ENCODE data around the gene FUT3.
A peak's percentile ranks its signal among the peaks of the same experiment; 100 is the strongest.

The FUT3 gene

DNA sequence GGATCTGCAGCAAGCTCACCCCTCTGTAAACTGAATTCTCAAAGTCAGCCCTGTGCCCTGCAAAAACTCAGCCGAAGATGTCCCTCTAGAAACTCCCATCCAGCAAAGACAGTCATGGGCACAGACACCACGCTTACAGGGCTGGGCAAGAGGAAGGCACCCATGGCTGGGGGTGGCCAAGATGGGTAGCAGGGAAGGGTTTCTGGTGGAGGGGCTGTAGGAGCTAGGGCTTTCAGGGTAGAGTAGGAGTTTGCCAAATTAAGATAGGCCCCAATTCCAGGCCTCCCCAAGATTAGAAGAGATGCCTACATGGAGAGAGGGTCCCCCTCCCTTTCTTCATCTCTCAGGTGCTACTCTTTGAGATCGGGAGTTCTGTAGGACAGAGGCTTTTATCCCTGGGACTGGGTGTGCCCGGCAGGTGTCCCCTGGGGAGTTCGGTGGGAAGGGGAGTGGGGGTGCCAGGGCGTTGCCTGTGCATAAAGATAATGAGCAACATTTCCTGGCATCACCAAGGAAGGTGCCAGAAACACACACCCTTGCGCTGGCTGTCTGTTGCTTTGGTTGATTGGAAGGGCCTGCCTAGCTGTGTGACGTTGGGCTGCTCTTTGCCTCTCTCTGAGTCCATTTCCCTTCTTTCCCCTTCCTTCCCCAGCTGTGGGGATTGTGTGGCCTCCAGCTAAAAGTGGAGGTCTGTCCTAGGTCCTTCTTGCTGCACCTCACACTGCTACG, 37.0 kb downstream of the FUT3 start:
- Histone ChIP-seq H3K4me3 (ENCODE audit: low read depth in 1 of 2, low read length in 2 of 2) (no peak overlapping the region), H3K27ac (ENCODE audit: low read depth, low read length) (no peak overlapping the region), H3K9me3 (ENCODE audit: low read length) (no peaks in the 10 kb centered on the region), H3K9ac (ENCODE audit: low read length) (no peak overlapping the region), H3K27me3 (ENCODE audit: control insufficient read depth in 1 of 2, insufficient read depth in 2 of 2, low read length in 2 of 2) (no peaks in the 10 kb centered on the region), H3K4me1 (ENCODE audit: insufficient read depth, low read length) (no peaks in the 10 kb centered on the region), H3K36me3 (ENCODE audit: insufficient read depth, low read length) (no peaks in the 10 kb centered on the region)

DNA sequence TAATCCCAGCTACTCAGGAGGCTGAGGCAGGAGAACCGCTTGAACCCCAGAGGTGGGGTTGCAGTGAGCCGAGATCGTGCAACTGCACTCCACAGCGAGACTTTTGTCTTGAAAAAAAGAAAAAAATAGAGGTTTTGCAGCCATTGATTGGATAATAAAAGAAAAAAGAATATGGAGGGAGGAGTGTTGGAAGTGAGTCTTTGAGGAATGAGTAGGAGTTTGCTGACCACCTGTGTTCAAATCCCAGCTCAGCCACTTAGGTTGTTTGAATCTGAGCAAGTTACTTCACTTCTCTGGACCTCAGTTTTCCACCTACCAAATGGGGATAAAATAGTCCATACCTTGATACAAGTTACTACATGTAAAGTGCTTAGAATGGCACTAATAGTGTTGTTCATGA, 40.1 kb downstream of the FUT3 start:
- no peaks in the 10 kb centered on the region for H3K36me3 ChIP-seq (ENCODE audit: insufficient read depth, low read length)

DNA sequence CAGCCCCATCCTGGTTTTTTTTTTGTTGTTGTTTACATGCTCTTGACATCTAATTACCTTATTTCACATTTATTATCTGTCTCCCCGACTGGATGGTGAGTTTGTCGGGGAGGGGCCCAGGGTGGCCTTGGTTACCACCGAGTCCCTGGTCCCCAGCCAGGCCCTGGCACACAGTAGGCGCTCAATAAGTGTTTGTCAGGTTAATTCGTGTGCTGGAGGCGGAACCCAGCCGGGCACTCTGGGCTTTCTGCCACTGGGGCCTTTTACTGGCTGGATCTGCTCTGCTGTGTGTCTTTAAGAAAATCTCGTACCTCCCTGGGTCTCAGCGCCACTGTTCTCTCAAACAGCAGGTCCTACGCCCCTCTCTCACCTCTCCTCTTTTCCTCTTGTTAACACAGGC, 41.8 kb downstream of the FUT3 start:
- no peaks in the 10 kb centered on the region for H3K36me3 ChIP-seq (ENCODE audit: insufficient read depth, low read length)
- no peaks in the 10 kb centered on the region for H3K9me3 ChIP-seq (ENCODE audit: low read length)
- H3K4me1 ChIP-seq (ENCODE audit: insufficient read depth, low read length): no peaks in the 10 kb centered on the region
- no peak overlapping the region for H3K4me3 ChIP-seq (ENCODE audit: low read depth in 1 of 2, low read length in 2 of 2)
- H3K27ac ChIP-seq (ENCODE audit: low read depth, low read length): no peak overlapping the region
- peaks cover 0 to under 1% of the 10 kb centered on the region in 2 donors for H3K27me3 ChIP-seq (ENCODE audit: control insufficient read depth in 1 of 2, insufficient read depth in 2 of 2, low read length in 2 of 2)
- no peak overlapping the region for H3K9ac ChIP-seq (ENCODE audit: low read length)

More for the DNA sequence above, 40.1 kb downstream of the FUT3 start:
- Histone ChIP-seq H3K27ac (ENCODE audit: low read depth, low read length) (no peak overlapping the region), H3K27me3 (ENCODE audit: control insufficient read depth in 1 of 2, insufficient read depth in 2 of 2, low read length in 2 of 2) (no peaks in the 10 kb centered on the region), H3K9ac (ENCODE audit: low read length) (no peak overlapping the region), H3K9me3 (ENCODE audit: low read length) (no peaks in the 10 kb centered on the region), H3K4me1 (ENCODE audit: insufficient read depth, low read length) (no peaks in the 10 kb centered on the region), H3K4me3 (ENCODE audit: low read depth in 1 of 2, low read length in 2 of 2) (no peak overlapping the region)

DNA sequence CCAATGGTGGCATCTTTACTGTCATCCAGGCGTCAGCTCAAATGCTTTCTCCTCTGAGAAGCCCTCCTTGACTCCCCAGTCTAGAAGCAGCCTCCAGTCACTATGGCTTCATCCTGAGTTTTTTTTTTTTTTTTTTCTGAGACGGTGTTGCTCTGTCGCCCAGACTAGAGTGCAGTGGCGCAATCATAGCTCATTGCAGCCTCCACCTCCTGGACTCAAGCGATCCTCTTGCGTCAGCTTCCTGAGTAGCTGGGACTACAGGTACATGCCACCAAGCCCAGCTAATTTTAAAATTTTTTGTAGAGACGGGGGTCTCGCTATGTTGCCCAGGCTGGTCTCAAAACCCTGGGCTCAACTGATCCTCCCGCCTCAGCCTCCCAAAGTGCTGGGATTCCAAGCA, 42.2 kb downstream of the FUT3 start:
- Histone ChIP-seq H3K36me3 (ENCODE audit: insufficient read depth, low read length) (no peaks in the 10 kb centered on the region), H3K4me3 (ENCODE audit: low read depth in 1 of 2, low read length in 2 of 2) (no peak overlapping the region), H3K4me1 (ENCODE audit: insufficient read depth, low read length) (no peaks in the 10 kb centered on the region), H3K27me3 (ENCODE audit: control insufficient read depth in 1 of 2, insufficient read depth in 2 of 2, low read length in 2 of 2) (peaks cover 0 to 5% of the 10 kb centered on the region in 2 donors), H3K27ac (ENCODE audit: low read depth, low read length) (no peak overlapping the region), H3K9me3 (ENCODE audit: low read length) (no peaks in the 10 kb centered on the region), H3K9ac (ENCODE audit: low read length) (no peak overlapping the region)

DNA sequence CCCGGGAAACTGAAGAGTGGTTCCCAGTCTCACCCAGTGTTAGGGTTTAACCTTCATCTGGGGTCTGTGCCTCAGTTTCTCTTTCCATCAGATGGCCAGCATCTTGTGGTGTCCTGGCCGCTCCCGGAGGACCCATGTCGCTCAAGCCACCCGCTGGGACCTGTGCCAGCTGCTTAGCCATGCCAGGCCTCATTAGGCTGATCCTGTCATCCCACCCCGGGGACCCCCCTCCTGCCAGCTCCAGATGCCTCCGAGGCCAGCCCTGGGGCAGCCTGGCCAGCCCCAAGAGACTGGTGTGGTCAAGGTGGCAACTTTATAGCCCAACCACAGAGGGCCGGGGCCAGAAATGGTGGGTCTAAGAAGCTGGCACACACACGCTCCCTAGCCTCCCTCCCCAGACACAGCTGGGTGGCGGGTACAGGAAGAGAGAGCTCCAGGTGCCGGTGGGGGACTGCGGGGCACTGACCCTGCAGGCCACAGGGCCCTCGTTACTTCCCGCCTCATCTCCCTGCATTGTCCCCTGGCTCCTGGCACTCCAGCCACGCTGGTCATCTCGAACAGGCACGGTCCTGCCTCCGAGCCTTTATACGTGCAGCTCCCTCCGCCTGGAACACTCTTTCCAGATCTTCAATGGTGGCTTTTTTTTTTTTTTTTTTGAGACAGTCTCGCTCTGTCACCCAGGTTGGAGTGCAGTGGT, 43.0 kb downstream of the FUT3 start:
- Histone ChIP-seq H3K4me1 (ENCODE audit: insufficient read depth, low read length) (peaks cover 5% of the 10 kb centered on the region), H3K4me3 (ENCODE audit: low read depth in 1 of 2, low read length in 2 of 2) (no peak overlapping the region)

DNA sequence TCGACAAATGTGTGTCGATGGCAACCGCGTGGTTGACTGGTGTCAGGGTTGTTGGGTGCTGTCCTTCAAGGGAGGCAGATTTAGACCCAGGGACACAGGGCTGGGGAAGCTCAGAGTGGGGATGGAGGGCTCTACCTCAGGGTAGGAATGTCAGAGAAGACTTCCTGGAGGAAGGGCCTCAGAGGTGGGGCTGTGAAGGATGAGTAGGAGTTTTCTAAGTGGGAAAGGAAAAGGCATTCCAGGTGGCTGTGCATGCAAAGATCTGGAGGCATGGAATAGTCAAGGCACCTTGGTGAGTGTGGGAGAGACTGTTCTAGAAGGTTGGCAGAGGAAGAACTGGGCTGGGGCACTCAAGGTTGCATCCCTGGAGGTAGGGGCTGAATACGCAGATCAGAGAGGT, 44.3 kb downstream of the FUT3 start:
- no peak overlapping the region for H3K4me3 ChIP-seq (ENCODE audit: low read depth in 1 of 2, low read length in 2 of 2)
- H3K27me3 ChIP-seq (ENCODE audit: control insufficient read depth in 1 of 2, insufficient read depth in 2 of 2, low read length in 2 of 2): peaks cover 2 to 7% of the 10 kb centered on the region in 2 donors
- H3K4me1 ChIP-seq (ENCODE audit: insufficient read depth, low read length): peaks cover 5% of the 10 kb centered on the region
- H3K9ac ChIP-seq (ENCODE audit: low read length): no peak overlapping the region
- H3K36me3 ChIP-seq (ENCODE audit: insufficient read depth, low read length): no peaks in the 10 kb centered on the region
- no peak overlapping the region for H3K27ac ChIP-seq (ENCODE audit: low read depth, low read length)
- no peaks in the 10 kb centered on the region for H3K9me3 ChIP-seq (ENCODE audit: low read length)

More for the DNA sequence above, 43.0 kb downstream of the FUT3 start:
- peaks cover 0 to 7% of the 10 kb centered on the region in 2 donors for H3K27me3 ChIP-seq (ENCODE audit: control insufficient read depth in 1 of 2, insufficient read depth in 2 of 2, low read length in 2 of 2)
- no peaks in the 10 kb centered on the region for H3K36me3 ChIP-seq (ENCODE audit: insufficient read depth, low read length)
- no peak overlapping the region for H3K27ac ChIP-seq (ENCODE audit: low read depth, low read length)
- no peaks in the 10 kb centered on the region for H3K9me3 ChIP-seq (ENCODE audit: low read length)
- no peak overlapping the region for H3K9ac ChIP-seq (ENCODE audit: low read length)

DNA sequence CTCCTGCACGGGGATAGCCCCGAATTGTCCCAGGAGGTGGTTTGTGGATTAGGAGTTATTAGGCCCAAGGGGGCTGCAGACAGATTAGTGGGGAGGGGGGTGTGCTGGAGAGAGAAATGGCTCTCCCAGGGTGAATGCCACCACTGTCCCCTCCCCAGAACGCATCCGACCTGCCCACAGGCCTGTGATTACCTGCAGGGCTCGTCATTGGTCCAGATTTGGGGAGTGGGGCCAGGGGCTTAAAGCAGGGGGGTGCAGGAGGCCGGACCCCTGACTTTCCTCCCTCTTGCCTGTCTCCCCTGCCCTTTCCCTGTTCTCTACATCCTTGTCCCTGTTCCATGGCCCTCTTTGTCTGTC, 45.1 kb downstream of the FUT3 start:
- peak overlapping the region; percentile 40 for H3K27ac ChIP-seq (ENCODE audit: low read depth, low read length)

DNA sequence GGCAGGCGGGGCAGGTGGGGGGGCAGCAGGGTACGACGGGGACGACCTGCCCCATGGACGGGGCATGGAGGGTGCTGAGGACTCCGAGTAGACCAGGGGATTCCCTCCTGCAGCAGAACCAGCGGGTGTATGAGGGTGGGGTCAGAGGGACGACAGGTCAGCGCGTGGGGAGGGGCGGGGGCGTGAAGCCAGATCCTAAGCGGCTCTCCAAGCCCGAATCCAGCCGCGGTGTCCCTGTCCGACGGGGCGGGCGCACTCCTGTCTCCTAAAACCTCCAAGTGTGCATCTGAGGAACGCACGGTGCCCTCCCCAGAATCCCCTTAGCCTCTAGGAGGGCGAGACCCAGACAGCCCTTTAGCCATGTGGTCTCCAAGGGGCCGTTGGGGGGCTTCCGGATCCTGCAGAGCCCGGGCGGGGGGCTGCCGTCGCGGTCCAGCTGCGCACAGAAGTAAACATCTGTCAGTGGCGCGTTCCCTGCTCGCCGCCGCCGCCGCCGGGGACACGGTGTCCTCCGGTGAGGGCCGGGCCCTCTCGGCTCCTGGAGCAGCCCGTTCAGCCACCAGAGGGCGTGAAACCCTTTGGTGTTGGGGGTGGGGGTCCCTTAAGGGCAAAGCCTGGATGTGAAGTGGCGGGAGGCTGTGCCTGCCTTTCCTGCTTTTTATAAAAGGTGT, 45.7 kb downstream of the FUT3 start:
- Histone ChIP-seq H3K36me3 (ENCODE audit: insufficient read depth, low read length) (no peaks in the 10 kb centered on the region), H3K4me3 (ENCODE audit: low read depth in 1 of 2, low read length in 2 of 2) (peak overlapping the region; percentile 36 to 55), H3K9me3 (ENCODE audit: low read length) (no peaks in the 10 kb centered on the region), H3K27me3 (ENCODE audit: control insufficient read depth in 1 of 2, insufficient read depth in 2 of 2, low read length in 2 of 2) (peaks cover 5 to 15% of the 10 kb centered on the region in 2 donors), H3K27ac (ENCODE audit: low read depth, low read length) (peak overlapping the region; percentile 40), H3K4me1 (ENCODE audit: insufficient read depth, low read length) (peaks cover 5% of the 10 kb centered on the region), H3K9ac (ENCODE audit: low read length) (no peak overlapping the region)

More for the DNA sequence above, 45.1 kb downstream of the FUT3 start:
- H3K4me3 ChIP-seq (ENCODE audit: low read depth in 1 of 2, low read length in 2 of 2): peak overlapping the region in 1 of 2 donors; percentile 55
- H3K9me3 ChIP-seq (ENCODE audit: low read length): no peaks in the 10 kb centered on the region
- no peak overlapping the region for H3K9ac ChIP-seq (ENCODE audit: low read length)
- H3K36me3 ChIP-seq (ENCODE audit: insufficient read depth, low read length): no peaks in the 10 kb centered on the region
- peaks cover 5 to 14% of the 10 kb centered on the region in 2 donors for H3K27me3 ChIP-seq (ENCODE audit: control insufficient read depth in 1 of 2, insufficient read depth in 2 of 2, low read length in 2 of 2)
- peaks cover 5% of the 10 kb centered on the region for H3K4me1 ChIP-seq (ENCODE audit: insufficient read depth, low read length)

DNA sequence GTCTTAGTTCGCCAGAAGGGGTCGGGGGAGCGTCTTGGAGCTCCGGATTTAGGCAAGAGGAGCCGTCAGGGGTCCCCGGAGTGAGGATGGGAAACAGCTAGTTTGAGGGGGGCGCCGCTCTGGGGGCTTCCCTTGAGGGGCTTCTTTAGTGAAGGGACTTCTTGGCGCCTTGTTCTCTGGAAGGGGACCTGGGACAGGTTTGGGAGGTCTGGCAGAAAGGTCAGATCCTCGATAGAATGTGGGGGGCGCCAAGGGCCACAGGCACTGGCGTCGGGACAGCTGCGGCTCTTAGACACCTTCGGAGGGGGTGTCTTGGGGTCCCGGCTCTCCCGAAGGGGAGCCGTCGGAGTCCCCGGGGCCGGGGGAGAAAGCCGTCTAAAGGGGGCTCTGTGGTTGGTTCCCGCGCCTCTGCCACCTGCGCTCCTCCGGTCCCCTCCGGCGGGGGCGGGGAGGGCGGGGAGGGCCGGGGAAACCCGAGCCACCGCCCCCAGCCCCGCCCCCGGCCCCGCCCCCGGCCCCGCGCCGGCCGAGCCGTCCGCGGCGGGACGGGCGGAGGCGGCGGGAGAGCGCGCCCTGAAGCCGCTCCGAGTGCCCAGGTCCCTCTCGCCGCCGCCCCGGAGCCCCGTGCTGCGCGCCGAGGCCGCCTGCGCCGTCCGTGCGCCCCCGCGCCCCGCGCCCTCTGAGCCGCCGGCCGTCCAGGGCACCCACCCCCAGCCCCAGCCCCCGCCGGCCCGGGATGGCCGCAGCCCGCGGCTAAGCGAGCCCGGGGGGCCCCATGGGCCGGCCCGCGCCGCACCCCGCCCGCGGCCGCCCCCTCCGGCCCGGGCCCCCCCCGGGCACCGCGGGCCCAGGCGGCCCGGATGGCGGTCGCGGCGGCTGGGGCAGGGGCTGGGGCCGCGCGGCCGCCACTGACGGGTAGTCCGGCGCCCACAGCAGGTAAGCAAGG, 46.5 kb downstream of the FUT3 start, which contains the start of gene NRTN:
Gene NRTN, plus strand, starts transcription at position 552 of the 946 bp plus-strand sequence. CDS start 19,099 bp downstream, outside the sequence.
- H3K4me3 ChIP-seq (ENCODE audit: low read depth in 1 of 2, low read length in 2 of 2): peak within 1 kb of the TSS; percentile 43 to 55

DNA sequence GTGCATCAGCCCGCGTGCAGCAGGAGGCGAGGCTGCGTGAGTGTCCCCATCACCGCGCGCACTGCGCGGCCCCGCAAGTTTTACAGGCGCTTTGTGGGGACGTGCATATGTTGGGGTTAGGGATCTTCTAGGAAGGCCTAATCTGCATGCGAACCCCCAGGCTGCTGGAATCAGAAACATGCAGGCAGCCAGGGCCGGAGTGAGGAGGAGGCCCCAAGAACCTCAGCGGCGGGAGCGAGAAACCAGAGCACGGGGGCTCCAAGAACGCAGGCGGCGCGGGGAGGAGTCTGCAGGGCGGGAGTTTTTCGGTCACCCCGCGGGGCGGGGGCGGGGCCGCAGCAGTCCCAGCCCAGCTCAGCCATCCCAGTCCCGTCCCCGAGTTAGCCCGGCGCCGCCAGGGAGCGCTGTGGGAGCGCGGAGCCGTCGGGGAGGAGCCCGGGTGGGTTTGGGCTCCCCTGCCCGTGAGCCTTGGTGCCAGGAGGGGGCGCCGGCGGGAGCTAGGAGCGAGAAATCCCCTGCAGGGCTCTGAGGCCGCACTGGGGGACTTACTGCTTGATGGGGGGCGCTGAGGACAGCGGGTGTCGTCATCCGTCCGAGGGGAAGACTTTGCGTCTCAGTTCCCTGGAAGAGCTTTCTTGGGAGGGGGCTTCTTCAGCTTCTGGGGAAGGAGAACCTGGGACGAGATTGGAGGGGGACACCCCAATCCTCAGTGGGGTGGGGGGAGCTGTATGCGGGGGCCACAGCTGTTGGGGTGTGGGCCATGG, 47.3 kb downstream of the FUT3 start:
- Histone ChIP-seq H3K4me1 (ENCODE audit: insufficient read depth, low read length) (peaks cover 5% of the 10 kb centered on the region), H3K27ac (ENCODE audit: low read depth, low read length) (peak overlapping the region; percentile 68), H3K9me3 (ENCODE audit: low read length) (no peaks in the 10 kb centered on the region), H3K4me3 (ENCODE audit: low read depth in 1 of 2, low read length in 2 of 2) (peak overlapping the region; percentile 43 to 53), H3K27me3 (ENCODE audit: control insufficient read depth in 1 of 2, insufficient read depth in 2 of 2, low read length in 2 of 2) (peaks cover 5 to 15% of the 10 kb centered on the region in 2 donors), H3K36me3 (ENCODE audit: insufficient read depth, low read length) (no peaks in the 10 kb centered on the region), H3K9ac (ENCODE audit: low read length) (no peak overlapping the region)

More for the DNA sequence above, 46.5 kb downstream of the FUT3 start, which contains the start of gene NRTN:
- no peaks in the 10 kb centered on the region for H3K36me3 ChIP-seq (ENCODE audit: insufficient read depth, low read length)
- H3K9me3 ChIP-seq (ENCODE audit: low read length): no peaks in the 10 kb centered on the region
- H3K9ac ChIP-seq (ENCODE audit: low read length): no peak within 1 kb of the TSS
- peaks cover 5 to 15% of the 10 kb centered on the region in 2 donors for H3K27me3 ChIP-seq (ENCODE audit: control insufficient read depth in 1 of 2, insufficient read depth in 2 of 2, low read length in 2 of 2)
- peak within 1 kb of the TSS; percentile 68 for H3K27ac ChIP-seq (ENCODE audit: low read depth, low read length)
- peaks cover 5% of the 10 kb centered on the region for H3K4me1 ChIP-seq (ENCODE audit: insufficient read depth, low read length)
